Measurements from ENCODE around the gene GABRG3.

Gene GABRG3

DNA sequence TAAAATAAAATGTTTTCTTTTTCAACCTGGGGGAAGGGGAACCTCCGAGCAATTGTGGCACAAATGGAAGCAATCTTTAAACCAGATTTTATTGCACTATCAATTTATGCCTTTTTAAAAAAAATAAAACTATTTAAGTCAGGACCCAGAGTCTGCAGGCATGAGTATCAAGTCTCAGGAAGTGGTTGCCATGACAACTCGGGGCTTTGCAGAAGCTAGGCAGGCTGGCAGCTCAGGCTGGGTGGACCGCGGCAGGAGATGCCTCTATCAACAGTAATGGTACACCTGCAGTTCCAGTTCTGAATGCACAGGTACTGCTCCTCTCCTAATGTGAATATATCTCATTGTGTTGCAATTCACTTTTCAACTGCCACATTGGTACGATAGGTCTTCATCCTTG lies 447.7 kb downstream of the GABRG3 start:
- DNase-seq (ENCODE audit: low read depth) = no peak

DNA sequence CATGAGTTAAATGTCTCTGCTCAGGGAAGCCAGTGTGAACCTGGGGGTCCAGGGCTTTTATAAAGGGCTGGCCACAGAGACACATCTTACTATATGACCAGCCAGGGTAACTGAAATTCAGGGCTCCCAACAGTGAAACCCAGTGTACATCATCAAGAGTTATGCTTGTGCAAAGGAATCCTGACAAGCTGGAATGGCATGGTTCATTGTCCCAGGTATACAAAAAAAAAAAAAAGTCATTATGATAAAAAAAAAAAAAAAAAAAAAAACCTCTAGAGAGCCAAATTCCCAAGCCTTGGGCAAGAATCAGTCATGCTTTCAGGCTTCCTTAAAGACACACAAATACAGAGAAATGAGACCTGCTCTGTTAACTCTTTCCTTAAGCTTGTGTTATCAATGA lies 452.0 kb downstream of the GABRG3 start:
- no peak for DNase-seq (ENCODE audit: low read depth)

DNA sequence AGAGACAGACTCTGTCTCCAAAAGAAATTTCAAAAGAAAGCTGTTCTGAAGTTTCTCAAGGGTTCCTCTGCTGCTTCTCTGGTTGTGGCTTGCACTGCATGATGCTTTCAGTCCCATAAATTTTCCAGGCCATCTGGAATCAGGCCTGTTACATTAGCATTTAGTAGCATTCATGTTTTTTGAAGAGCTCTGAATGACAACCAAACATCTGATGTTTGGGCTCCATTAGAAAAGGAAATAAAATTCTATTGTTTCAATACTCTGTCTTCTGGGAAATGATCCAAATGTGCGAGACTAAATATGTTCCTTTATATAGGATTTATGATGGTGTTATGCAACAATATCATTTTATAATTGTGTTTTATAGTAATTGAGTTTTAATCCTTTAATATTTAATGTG lies 455.8 kb downstream of the GABRG3 start:
- DNase-seq (ENCODE audit: low read depth) = no peak

DNA sequence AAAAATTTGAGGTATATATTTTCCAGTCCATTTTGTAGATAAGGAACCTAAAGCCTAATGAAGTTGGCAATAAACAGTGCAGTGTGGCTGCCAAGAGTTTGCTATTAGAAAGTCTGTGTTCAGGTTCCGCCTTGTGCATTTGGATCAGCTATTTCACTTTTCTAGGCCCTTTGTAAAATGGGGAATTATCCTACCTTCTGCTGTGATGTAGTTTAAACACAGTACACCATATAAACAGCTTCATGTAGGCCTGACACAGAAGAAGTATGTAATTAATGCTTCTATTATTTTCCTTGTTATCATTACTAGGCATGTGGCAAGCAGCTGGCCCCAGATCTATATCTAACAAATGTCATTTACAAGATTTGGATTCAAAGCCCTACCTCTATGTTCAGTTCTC lies 456.3 kb downstream of the GABRG3 start:
- DNase-seq (ENCODE audit: low read depth) = no peak

DNA sequence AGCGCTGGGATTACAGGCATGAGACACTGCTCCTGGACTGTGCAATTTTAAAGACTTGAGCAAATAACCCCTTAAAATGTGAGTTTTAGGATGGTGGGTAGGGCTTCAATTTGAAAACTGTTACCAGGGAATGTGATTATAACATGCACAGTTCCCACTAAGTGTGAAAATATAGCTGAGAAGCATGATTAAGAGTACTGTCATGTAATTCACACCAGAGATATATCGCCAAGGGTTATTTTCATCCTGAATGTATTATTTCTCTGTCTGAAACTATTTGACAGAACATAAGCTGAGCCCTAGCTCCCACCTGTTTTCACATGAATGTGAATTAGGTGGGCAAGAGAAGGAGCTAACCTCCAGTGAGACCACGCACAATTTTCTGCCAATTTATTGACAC lies 457.2 kb downstream of the GABRG3 start:
- no peak for DNase-seq (ENCODE audit: low read depth)

DNA sequence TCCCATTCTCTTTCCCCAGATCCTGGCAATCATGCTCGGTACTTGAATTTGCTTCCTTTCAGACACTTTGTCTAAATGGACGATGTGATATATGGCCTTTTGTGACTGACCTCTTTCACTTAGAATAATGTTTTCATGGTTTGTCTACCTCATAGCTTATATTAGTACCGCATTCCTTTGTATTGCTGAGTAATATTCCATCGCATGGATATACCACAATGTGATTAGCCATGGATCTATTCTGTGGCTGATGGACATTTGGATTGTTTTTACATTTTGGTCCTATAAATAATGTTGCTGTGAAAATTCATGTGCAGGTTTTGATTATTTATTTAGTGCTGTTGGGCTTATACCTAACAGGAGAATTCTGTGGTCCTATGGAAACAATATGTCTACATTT lies 458.6 kb downstream of the GABRG3 start:
- DNase-seq (ENCODE audit: low read depth) = no peak

DNA sequence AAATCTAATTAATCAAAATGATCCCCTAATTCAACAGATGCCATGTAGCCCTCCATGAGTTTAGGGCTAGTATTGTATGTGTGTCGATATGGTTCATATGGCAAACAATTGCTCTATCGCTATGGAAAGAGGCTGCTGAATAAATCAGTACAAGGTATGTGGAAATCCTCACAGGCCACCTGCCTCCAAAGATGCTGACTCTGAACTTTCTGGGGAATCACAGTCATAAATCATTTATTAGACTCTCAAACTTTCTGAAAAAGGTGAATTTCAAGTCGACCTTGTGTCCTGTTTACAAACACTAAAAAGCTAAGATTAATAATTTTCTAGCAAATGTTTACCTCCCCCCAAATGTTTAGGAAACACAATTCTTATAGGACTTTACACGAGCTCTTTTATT lies 462.6 kb downstream of the GABRG3 start:
- no peak for DNase-seq (ENCODE audit: low read depth)

DNA sequence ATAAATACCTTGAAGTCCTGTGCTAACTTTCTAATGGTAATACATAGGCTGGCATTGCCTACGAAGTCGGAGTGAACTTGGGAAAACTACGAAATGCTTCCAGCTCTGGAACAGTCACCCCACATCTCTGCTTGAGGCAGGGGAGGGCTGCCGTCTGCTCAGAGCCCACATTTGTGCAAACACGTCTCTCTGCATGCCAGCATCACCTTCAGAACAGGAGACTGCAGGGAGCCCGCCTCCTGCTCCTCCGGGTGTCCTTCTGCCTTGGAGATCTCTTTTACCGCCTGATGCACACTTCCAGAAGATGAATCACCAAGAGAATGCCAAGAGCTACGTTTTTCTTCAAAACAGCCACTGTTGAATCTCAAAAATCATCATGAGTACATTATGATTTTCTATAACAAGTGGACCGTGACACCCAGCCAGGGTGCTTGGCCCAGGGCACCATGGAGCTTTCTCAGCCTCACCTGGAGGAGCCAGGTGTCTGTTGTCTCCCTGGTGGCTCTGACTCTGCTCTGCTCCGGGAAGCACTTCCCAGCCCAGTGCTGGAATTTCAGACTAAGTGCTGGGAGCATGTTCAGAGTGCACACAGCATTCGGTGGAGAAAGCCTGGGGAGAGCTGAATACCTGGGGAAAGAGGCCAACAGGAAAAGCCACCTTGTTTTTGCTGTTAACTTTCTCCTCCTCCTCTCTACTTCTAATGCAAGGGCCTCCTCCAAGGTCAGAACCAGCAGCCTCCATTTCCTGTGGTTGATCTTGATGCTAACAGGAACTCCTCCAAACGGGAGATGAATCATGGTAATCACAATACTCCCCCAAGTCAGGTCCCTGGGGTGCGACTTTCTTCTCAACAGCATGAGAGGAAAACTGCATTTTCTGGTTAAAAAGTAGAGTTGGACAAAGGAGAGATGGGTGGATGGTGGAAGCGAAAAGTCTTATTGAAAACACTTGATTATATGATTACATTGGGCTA lies 467.7 kb downstream of the GABRG3 start:
- no peak for DNase-seq (ENCODE audit: low read depth)

DNA sequence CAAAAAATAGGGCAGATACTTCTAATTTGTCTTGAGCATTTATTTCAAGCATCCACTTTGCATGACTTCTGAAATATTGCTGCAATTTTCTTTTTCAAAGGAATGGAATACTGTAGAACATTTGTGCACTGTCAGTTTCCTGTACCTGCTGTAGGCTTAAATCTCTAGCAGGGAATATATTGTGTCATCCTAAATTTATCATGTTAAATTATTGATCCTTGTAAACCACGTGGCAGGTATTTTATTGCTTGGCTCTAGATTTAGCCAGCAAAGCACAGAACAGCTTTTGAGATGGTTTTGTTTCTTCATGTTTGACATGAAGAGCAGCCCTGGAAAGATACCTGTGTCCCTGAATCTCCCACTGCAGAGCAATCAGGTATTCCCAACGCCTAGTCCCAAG lies 470.1 kb downstream of the GABRG3 start:
- DNase-seq (ENCODE audit: low read depth) = no peak

DNA sequence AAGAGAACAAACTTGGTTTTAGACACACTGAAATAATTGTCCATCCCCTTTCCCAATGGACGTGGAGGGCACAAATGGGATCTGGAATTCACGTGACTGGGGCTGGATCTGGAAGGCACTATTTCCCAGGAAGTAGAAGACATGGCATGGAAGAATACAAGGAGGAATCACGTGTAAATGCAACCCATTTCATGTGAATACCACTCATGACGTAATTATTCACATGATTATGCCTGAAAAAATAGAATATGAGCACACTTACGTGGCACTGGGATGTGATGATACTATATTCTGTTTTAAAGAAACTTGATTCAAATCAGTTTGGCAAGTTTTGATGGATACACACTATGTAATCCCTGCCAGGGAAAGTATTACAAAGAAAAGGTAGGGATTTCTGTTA lies 477.3 kb downstream of the GABRG3 start:
- no peak for DNase-seq (ENCODE audit: low read depth)

DNA sequence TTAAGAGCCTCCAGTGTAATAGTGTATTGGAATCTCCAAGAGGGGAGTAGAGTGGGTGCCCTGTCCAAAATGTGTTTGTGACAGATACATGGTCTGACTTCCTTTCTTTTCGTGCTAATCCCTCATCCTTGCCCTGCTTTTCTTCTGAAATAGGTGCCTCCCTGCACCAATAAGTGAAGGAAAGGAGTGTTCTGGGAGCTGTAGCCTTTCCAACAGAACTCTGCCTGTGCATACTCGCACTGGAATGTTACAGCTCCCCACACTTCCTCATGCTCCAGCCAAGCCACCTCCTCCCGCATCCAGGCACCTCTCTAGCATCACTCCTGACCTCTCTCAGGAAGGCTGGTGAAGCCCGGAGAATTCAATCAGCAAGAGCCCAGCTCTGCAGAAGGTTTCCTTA lies 478.0 kb downstream of the GABRG3 start:
- no peak for DNase-seq (ENCODE audit: low read depth)

DNA sequence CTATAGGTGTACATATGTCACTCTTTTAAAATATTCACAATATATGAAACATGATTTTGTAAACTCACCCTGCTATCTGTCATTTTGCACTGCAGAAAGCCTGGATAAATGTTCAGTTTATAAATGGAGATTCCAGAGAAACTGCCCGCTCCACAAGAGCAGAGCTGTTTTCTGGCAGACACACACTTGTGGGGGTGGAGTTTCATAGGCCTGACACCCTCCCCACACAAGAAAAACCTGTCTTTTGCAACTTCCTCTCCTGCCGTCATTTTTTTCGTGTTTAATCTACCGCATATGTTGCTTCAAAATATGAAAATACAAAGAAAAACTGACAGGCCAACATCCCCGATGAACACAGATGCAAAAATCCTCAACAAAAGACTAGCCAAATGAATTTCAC lies 479.0 kb downstream of the GABRG3 start:
- DNase-seq (ENCODE audit: low read depth) = no peak

DNA sequence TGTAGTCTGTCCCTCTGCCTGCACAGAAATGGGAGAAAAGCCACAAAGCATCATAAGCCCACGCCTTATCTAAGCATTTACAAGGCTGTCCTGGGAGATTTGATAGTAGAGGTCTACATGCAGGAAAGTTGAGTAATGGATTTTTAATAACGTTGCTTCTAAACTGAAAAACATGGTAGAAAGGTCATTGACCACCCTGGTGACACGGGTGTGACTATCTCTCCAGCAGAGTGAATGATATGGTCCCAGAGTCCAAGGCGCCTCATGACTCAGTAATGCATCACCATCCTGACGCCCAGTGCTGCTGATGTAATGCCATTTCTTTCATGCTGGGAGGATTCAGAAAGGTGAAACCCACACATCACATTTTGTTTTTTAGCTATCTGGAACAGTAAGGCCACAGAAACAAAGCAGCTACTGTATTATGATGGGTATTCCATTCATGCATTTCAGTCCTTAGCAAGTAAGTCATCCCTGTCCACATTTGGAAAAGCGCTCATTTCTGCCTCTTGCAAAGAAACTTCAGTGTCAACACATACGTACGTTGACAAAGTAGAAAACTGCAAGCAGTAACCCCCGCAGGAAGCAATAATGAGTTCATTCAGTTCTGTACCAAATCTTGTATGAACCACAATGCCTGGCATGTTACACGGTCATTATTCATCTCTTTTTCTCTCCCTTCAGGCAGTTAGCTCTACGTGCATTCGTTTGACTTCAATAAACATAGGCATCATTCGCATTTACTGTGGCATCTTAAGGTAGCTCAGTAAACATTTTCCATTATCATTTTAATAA lies 483.5 kb downstream of the GABRG3 start:
- no peak for DNase-seq (ENCODE audit: low read depth)

DNA sequence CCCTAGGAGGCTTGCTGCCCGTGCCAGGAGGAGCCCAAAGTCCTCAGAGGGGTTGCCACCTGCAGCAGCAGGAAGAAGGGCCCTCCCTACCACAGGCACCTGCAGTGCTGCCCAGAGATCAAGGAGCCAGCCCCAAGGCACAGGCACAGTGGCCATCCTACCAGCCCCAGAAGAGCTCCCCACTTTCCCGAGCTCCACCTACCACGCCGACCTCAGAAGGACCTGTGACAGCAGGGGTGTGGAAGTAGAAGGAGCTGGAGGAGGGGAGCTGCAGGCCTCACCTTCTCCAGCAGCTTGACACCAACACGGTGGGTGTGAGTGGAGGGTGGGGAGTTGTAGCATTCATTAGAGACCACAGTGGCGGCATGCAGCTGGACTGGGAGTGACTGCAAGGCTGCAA lies 485.8 kb downstream of the GABRG3 start:
- no peak for DNase-seq (ENCODE audit: low read depth)

DNA sequence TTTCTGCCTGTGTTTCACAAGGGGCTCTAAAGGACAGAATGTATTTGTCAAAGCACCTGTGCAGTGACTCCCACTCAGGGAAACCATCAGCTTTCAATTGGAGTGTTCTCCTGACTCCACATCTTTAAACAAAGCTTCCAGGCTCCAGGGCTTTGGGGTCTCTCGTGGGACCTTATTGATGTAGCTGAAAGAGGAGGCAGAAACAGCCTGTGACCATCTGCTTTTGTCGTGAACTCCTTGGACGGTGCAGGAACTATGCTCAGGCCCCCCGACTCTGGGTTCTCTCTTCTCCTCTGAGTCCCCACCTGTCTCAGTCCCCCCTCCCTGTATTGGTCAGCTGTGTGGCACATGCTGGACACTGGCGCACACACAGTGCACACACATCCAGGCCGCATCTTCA lies 486.8 kb downstream of the GABRG3 start:
- DNase-seq (ENCODE audit: low read depth) = no peak

DNA sequence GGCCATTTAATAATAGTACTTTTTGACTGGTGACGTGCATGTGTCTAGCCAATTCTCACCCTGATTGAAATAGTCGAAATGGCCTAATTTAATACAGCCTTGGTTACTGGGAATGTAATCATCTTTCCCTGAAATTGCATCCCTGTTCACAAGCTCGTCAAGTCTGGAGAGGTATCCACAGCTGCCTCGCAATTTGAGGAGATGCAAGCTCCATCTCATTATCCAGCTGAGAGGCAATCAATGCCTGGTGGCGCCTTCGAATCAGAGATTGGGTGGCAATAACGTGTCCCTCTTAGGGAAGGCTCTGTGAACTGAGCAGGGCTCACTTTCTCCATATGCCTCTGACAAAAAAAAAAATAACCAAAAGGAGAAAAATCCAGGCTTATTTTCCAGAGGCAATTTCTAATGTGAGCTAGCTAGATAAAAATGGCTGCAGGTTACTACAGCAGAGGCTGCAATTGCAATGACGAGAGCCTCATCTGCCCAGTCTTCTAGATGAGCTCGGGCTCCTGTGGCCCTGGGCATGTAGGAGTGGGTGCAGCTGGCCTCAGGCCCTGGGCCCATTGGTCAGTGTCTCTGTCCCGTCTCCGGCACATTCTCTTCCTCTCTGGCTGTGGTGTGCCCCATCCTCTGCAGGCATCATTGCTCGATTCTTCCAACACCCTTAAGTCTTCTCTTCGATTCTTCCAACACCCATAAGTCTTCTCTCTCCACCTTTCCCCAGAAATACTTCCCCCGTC lies 487.5 kb downstream of the GABRG3 start:
- DNase-seq (ENCODE audit: low read depth) = no peak

DNA sequence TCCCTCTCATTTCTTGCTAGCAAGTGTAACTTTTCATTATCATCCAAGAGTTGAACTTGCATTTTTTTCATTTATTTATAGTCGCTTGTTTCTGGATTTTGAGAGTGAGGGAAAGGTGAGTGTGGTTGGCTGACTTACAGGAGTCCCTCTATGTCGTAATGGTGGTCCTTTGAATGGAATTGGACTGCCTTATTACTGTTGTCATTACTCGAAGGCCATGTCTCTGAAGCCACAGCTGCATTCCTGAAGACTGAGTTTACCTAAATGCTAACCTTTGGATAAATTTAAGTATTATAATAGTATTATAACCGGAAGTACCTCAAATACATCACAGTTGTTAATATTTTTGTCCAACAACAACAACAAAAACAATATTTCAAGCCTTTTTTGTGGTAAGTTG lies 488.9 kb downstream of the GABRG3 start:
- DNase-seq (ENCODE audit: low read depth) = no peak

DNA sequence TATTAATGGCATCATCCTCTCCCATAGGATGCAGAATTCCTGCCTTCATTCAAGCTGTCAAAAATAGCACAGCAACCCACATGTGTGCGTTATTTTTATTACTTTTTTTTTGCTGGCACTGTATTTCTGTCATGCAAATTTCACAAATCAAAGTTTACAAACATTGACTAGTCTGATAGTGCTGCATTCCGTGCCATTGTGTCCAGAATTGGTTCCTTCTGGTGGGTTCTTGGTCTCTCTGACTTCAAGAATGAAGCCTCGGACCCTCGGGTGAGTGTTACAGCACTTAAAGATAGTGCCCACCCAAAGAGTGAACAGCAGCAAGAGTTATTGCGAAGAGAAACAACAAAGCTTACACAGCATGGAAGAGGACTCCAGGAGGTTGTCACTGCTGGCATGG lies 490.2 kb downstream of the GABRG3 start:
- DNase-seq (ENCODE audit: low read depth) = no peak

DNA sequence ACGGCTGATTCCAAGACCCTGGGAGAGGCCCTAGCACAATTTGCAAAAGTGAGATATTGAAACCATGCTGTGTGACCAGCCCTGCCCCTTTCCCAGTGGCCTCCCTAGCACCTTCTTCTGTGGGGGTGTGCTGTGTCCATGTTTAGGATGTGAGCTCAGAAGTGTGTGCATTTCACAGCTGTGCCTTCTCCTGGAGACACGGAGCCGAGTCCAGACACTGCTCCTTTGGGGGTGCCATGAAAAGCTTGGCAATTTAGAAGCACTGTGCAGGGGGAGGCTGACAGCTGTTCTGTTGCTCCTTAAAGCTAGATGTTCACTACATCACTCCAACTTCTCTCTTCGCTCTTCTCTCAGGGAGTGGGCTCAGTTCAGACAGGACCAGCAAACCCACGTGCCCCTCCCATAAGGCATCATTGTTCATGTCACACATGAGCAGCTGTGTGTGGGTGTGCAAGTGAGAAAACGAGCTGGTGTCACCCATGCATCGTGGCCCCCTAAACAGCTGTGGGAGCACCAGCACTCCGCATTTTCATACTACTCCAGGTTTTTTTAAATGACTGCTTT lies 492.6 kb downstream of the GABRG3 start:
- no peak for DNase-seq (ENCODE audit: low read depth)

DNA sequence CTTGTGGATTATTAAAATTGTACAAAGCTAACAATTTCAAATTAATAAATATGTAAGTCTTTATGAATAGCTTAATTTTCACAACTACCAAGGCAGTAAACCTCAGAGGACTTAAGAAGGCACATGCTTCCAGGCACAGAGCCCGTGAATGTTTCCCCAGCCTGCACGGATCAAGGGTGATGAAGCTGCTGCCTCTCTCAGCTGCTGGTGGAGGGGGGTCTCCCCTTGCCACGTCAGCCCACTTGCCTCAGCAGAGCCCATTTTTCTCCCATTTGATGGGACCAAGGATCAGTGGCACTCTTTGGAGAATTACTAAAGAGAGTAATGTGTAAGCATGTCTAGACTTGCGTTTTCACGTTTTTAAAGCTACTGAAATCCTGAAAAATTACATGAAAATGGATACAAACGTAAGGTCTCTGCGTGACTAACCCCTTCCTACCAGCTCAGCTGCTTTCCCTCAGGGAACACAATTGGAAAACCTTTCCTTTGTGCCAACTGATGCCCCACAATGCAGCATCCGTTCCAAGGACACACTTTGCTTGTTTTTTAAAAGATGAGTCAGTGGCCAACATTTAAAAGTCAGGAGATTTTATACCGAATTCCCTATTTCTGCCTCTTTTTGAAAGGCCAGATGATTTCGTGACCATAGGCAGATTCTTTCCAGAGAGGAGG lies 494.1 kb downstream of the GABRG3 start:
- no peak for DNase-seq (ENCODE audit: low read depth)

DNA sequence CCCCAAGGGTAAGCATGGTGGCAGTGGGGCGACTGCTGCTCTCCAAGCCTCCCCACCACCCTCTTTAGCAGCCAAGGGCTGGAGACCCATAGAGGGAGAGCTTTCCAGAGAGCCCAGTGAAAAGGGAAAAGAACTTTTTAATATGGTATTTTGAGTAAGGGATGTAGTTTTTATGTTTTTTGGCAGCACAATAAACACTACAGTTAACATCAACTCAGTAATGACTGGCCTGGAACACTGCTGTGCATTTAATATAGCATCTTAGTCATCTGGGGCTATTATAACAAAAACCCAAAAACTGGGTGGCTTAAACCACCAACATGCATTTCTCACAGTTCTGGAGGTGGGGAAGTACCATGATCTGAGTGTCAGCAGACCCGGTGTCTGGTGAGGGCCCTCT lies 495.8 kb downstream of the GABRG3 start:
- no peak for DNase-seq (ENCODE audit: low read depth)

DNA sequence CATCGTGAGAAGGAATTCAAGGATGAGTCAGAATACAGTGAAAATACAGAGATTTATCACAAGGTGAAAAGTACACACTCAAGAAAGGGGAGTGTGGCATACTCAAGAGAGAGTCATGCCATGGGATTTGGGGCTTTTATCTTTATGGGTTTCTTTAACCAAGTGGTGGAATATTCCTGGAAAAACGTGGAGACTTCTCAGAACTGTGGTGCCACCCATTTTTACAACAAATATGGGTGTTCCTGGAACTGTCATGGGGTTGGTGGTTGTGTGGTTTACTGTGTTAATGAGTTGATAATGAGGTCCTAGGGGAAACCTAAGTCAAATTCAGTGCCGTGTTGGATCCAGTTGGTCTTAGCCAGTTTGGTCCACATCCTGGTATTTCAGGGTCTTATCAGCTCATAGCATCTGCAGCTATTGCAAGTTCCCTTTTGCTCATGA lies 497.2 kb downstream of the GABRG3 start:
- DNase-seq (ENCODE audit: low read depth) = no peak

Measured in stimulated activated CD8-positive, alpha-beta memory T cell treated with anti-CD3 and anti-CD28 coated beads, Interleukin-7, amount 100 ng/mL, for 24 hours (primary cell).